ENCODE measurements around the gene STK11. TPM values are rescaled to one million over a fixed set of nuclear protein-coding genes. Genes with fewer than 3 reads are reported as not detected.
A peak's percentile ranks its signal among the peaks of the same experiment; 100 is the strongest.

The STK11 gene
- polyA plus RNA-seq, 2 donors, result 38.8 to 61.4 TPM

- Histone ChIP-seq H3K4me3 (ENCODE audit: low read depth in 1 of 2, low read length in 2 of 2) (no peak overlapping the region), H3K4me1 (ENCODE audit: control insufficient read depth in 2 of 2, insufficient read depth in 2 of 2, low read length in 1 of 2) (peaks cover 12 to 32% of the 10 kb centered on the region in 2 donors), H3K36me3 (ENCODE audit: control insufficient read depth in 2 of 2, insufficient read depth in 2 of 2, low read length in 1 of 2) (peaks cover 16 to 39% of the 10 kb centered on the region in 2 donors), H3K27ac (ENCODE audit: low read depth in 2 of 2, low read length in 1 of 2) (peak overlapping the region; percentile 98 to 99), H3K27me3 (ENCODE audit: control insufficient read depth in 1 of 2, insufficient read depth in 2 of 2, low read length in 2 of 2) (no peaks in the 10 kb centered on the region), H3K9me3 (ENCODE audit: control insufficient read depth in 2 of 2, insufficient read depth in 1 of 2, low read depth in 1 of 2, low read length in 1 of 2) (no peaks in the 10 kb centered on the region)
- WGBS, 2 donors, result 73 to 78% methylated on average over 20 of the region's 20 CpGs
These were observed 49.1 kb downstream of the STK11 start for GRCh38 chr19:1254530-1255185.

GRCh38 chr19:1255186-1256161 is 49.9 kb downstream of the STK11 start:
- peak overlapping the region; percentile 98 to 99 for H3K27ac ChIP-seq (ENCODE audit: low read depth in 2 of 2, low read length in 1 of 2)
- no peak overlapping the region for H3K4me3 ChIP-seq (ENCODE audit: low read depth in 1 of 2, low read length in 2 of 2)
- H3K27me3 ChIP-seq (ENCODE audit: control insufficient read depth in 1 of 2, insufficient read depth in 2 of 2, low read length in 2 of 2), result no peaks in the 10 kb centered on the region
- 77 to 83% methylated on average over 50 to 52 of the region's 52 CpGs for WGBS, 2 donors
- H3K9me3 ChIP-seq (ENCODE audit: control insufficient read depth in 2 of 2, insufficient read depth in 1 of 2, low read depth in 1 of 2, low read length in 1 of 2), result no peaks in the 10 kb centered on the region
- H3K4me1 ChIP-seq (ENCODE audit: control insufficient read depth in 2 of 2, insufficient read depth in 2 of 2, low read length in 1 of 2), result peaks cover 12 to 37% of the 10 kb centered on the region in 2 donors
- peaks cover 16 to 39% of the 10 kb centered on the region in 2 donors for H3K36me3 ChIP-seq (ENCODE audit: control insufficient read depth in 2 of 2, insufficient read depth in 2 of 2, low read length in 1 of 2)

- no peaks in the 10 kb centered on the region for H3K9me3 ChIP-seq (ENCODE audit: control insufficient read depth in 2 of 2, insufficient read depth in 1 of 2, low read depth in 1 of 2, low read length in 1 of 2)
- peaks cover 16 to 36% of the 10 kb centered on the region in 2 donors for H3K36me3 ChIP-seq (ENCODE audit: control insufficient read depth in 2 of 2, insufficient read depth in 2 of 2, low read length in 1 of 2)
- H3K4me1 ChIP-seq (ENCODE audit: control insufficient read depth in 2 of 2, insufficient read depth in 2 of 2, low read length in 1 of 2), result peaks cover 13 to 44% of the 10 kb centered on the region in 2 donors
- H3K27ac ChIP-seq (ENCODE audit: low read depth in 2 of 2, low read length in 1 of 2), result peak overlapping the region; percentile 72 to 94
- no peaks in the 10 kb centered on the region for H3K27me3 ChIP-seq (ENCODE audit: control insufficient read depth in 1 of 2, insufficient read depth in 2 of 2, low read length in 2 of 2)
- H3K4me3 ChIP-seq (ENCODE audit: low read depth in 1 of 2, low read length in 2 of 2), result no peak overlapping the region
- 74 to 86% methylated on average over 44 to 46 of the region's 46 CpGs for WGBS, 2 donors
These were observed 51.3 kb downstream of the STK11 start for GRCh38 chr19:1256646-1257474.

GRCh38 chr19:1257475-1258162 is 52.0 kb downstream of the STK11 start:
- H3K9me3 ChIP-seq (ENCODE audit: control insufficient read depth in 2 of 2, insufficient read depth in 1 of 2, low read depth in 1 of 2, low read length in 1 of 2), result no peaks in the 10 kb centered on the region
- WGBS, 2 donors, result 52 to 64% methylated on average over 23 of the region's 23 CpGs
- H3K4me3 ChIP-seq (ENCODE audit: low read depth in 1 of 2, low read length in 2 of 2), result no peak overlapping the region
- H3K27me3 ChIP-seq (ENCODE audit: control insufficient read depth in 1 of 2, insufficient read depth in 2 of 2, low read length in 2 of 2), result no peaks in the 10 kb centered on the region
- peaks cover 16 to 34% of the 10 kb centered on the region in 2 donors for H3K36me3 ChIP-seq (ENCODE audit: control insufficient read depth in 2 of 2, insufficient read depth in 2 of 2, low read length in 1 of 2)
- peaks cover 16 to 48% of the 10 kb centered on the region in 2 donors for H3K4me1 ChIP-seq (ENCODE audit: control insufficient read depth in 2 of 2, insufficient read depth in 2 of 2, low read length in 1 of 2)
- H3K27ac ChIP-seq (ENCODE audit: low read depth in 2 of 2, low read length in 1 of 2), result peak overlapping the region; percentile 72 to 94

GRCh38 chr19:1258163-1258492 is 52.5 kb downstream of the STK11 start:
- H3K9me3 ChIP-seq (ENCODE audit: control insufficient read depth in 2 of 2, insufficient read depth in 1 of 2, low read depth in 1 of 2, low read length in 1 of 2), result no peaks in the 10 kb centered on the region
- peaks cover 16 to 34% of the 10 kb centered on the region in 2 donors for H3K36me3 ChIP-seq (ENCODE audit: control insufficient read depth in 2 of 2, insufficient read depth in 2 of 2, low read length in 1 of 2)
- H3K4me1 ChIP-seq (ENCODE audit: control insufficient read depth in 2 of 2, insufficient read depth in 2 of 2, low read length in 1 of 2), result peaks cover 19 to 52% of the 10 kb centered on the region in 2 donors

GRCh38 chr19:1258707-1259205 is 53.2 kb downstream of the STK11 start:
- no peaks in the 10 kb centered on the region for H3K9me3 ChIP-seq (ENCODE audit: control insufficient read depth in 2 of 2, insufficient read depth in 1 of 2, low read depth in 1 of 2, low read length in 1 of 2)
- no peaks in the 10 kb centered on the region for H3K27me3 ChIP-seq (ENCODE audit: control insufficient read depth in 1 of 2, insufficient read depth in 2 of 2, low read length in 2 of 2)
- H3K4me3 ChIP-seq (ENCODE audit: low read depth in 1 of 2, low read length in 2 of 2), result peak overlapping the region in 1 of 2 donors; percentile 5
- peak overlapping the region; percentile 94 to 98 for H3K27ac ChIP-seq (ENCODE audit: low read depth in 2 of 2, low read length in 1 of 2)
- peaks cover 16 to 34% of the 10 kb centered on the region in 2 donors for H3K36me3 ChIP-seq (ENCODE audit: control insufficient read depth in 2 of 2, insufficient read depth in 2 of 2, low read length in 1 of 2)
- 10 to 19% methylated on average over 15 of the region's 15 CpGs for WGBS, 2 donors
- peaks cover 18 to 47% of the 10 kb centered on the region in 2 donors for H3K4me1 ChIP-seq (ENCODE audit: control insufficient read depth in 2 of 2, insufficient read depth in 2 of 2, low read length in 1 of 2)

More at GRCh38 chr19:1258163-1258492, 52.5 kb downstream of the STK11 start:
- 56 to 66% methylated on average over 8 of the region's 8 CpGs for WGBS, 2 donors
- H3K4me3 ChIP-seq (ENCODE audit: low read depth in 1 of 2, low read length in 2 of 2), result no peak overlapping the region
- H3K27ac ChIP-seq (ENCODE audit: low read depth in 2 of 2, low read length in 1 of 2), result peak overlapping the region; percentile 72 to 94
- no peaks in the 10 kb centered on the region for H3K27me3 ChIP-seq (ENCODE audit: control insufficient read depth in 1 of 2, insufficient read depth in 2 of 2, low read length in 2 of 2)

GRCh38 chr19:1259206-1259875 is 53.8 kb downstream of the STK11 start:
- H3K4me1 ChIP-seq (ENCODE audit: control insufficient read depth in 2 of 2, insufficient read depth in 2 of 2, low read length in 1 of 2), result peaks cover 12 to 44% of the 10 kb centered on the region in 2 donors
- peak overlapping the region; percentile 5 to 9 for H3K4me3 ChIP-seq (ENCODE audit: low read depth in 1 of 2, low read length in 2 of 2)
- H3K36me3 ChIP-seq (ENCODE audit: control insufficient read depth in 2 of 2, insufficient read depth in 2 of 2, low read length in 1 of 2), result peaks cover 12 to 30% of the 10 kb centered on the region in 2 donors
- no peaks in the 10 kb centered on the region for H3K27me3 ChIP-seq (ENCODE audit: control insufficient read depth in 1 of 2, insufficient read depth in 2 of 2, low read length in 2 of 2)
- WGBS, 2 donors, result 12 to 15% methylated on average over 17 of the region's 17 CpGs
- H3K27ac ChIP-seq (ENCODE audit: low read depth in 2 of 2, low read length in 1 of 2), result peak overlapping the region; percentile 94 to 98
- H3K9me3 ChIP-seq (ENCODE audit: control insufficient read depth in 2 of 2, insufficient read depth in 1 of 2, low read depth in 1 of 2, low read length in 1 of 2), result no peaks in the 10 kb centered on the region

GRCh38 chr19:1259876-1260748 is 54.5 kb downstream of the STK11 start:
- no peaks in the 10 kb centered on the region for H3K9me3 ChIP-seq (ENCODE audit: control insufficient read depth in 2 of 2, insufficient read depth in 1 of 2, low read depth in 1 of 2, low read length in 1 of 2)
- WGBS, 2 donors, result 9 to 12% methylated on average over 18 to 33 of the region's 33 CpGs
- H3K4me3 ChIP-seq (ENCODE audit: low read depth in 1 of 2, low read length in 2 of 2), result peak overlapping the region; percentile 8 to 20
- peaks cover 12 to 45% of the 10 kb centered on the region in 2 donors for H3K4me1 ChIP-seq (ENCODE audit: control insufficient read depth in 2 of 2, insufficient read depth in 2 of 2, low read length in 1 of 2)
- peak overlapping the region; percentile 94 to 98 for H3K27ac ChIP-seq (ENCODE audit: low read depth in 2 of 2, low read length in 1 of 2)
- no peaks in the 10 kb centered on the region for H3K27me3 ChIP-seq (ENCODE audit: control insufficient read depth in 1 of 2, insufficient read depth in 2 of 2, low read length in 2 of 2)
- peaks cover 12 to 22% of the 10 kb centered on the region in 2 donors for H3K36me3 ChIP-seq (ENCODE audit: control insufficient read depth in 2 of 2, insufficient read depth in 2 of 2, low read length in 1 of 2)

Measured in esophagus (tissue), 2 donors.